HCT116 (cell line): Measurements from ENCODE around the gene DAPK1. TPM values are rescaled to one million over a fixed set of nuclear protein-coding genes. Genes with fewer than 3 reads are reported as not detected.

Source experiments
- ATAC-seq: fragments of 200-7000 bp; cut with Tn5 transposase; 2 replicates; pipeline ENCODE4 v1.9.1; 2020; ENCODE audit warnings: mild to moderate bottlenecking, moderate library complexity
- BruUV-seq: library from RNA; stranded (reverse); fragments of 400-500 nt; replicated peaks from 2 replicates; lab custom pipeline; 2021; lab: Mats Ljungman, UMichigan
- CTCF ChIA-PET: fragments of 300-600 bp; sonication (Branson Sonifier 250); formaldehyde crosslinking; loops from one replicate; lab custom pipeline; 2021; ENCODE audit warnings: antibody characterized with exemption; lab: Charles Lee
- POLR2A ChIA-PET: fragments of 300-600, 350-600 bp; sonication (Branson Sonifier 250); formaldehyde crosslinking; loops from one replicate; lab custom pipeline; 2021; ENCODE audit warnings: antibody characterized with exemption; lab: Charles Lee
- RAD21 ChIA-PET, 2 experiments: fragments of 300-600 bp; sonication (Branson Sonifier 250); formaldehyde crosslinking; loops; one replicate each; lab custom pipeline; 2023; ENCODE audit warnings: low total read pairs in 2 of 2; ENCODE audit not compliant: uncharacterized antibody in 2 of 2, unreplicated experiment in 2 of 2, low non-redundant PET in 1 of 2; lab: Charles Lee
- DNase-seq: peaks from one replicate; pipeline ENCODE4 v3.0.0-alpha.2; 2010; ENCODE audit warnings: low read depth, low spot score
- H2AFZ ChIP-seq: fragments of 200-600 bp; shearing (Covaris generic), sonication (generic); 2 replicates; pipeline ENCODE4 v1.6.1; 2017; ENCODE audit warnings: low read depth, mixed run types, mixed read lengths, antibody characterized with exemption, low read length; ENCODE audit not compliant: poor library complexity, severe bottlenecking
- H3K27ac ChIP-seq: 2 replicates; pipeline ENCODE4 v1.5.1; 2012; ENCODE audit warnings: low read depth, low read length
- H3K27me3 ChIP-seq: fragments of 200-600 bp; sonication (generic); 2 replicates; pipeline ENCODE4 v1.6.1; 2016; ENCODE audit warnings: mixed run types, low read length, mixed read lengths; ENCODE audit not compliant: insufficient read depth
- H3K36me3 ChIP-seq, 2 experiments: fragments of 200-500 bp in 1 of 2; fragments of 200-600 bp in 1 of 2; sonication (Bioruptor generic) in 1 of 2; sonication (generic) in 1 of 2; 2 replicates each; pipeline versions ENCODE4 v1.5.1 to v1.6.1; 2014 to 2016; ENCODE audit warnings: low read length in 2 of 2, inconsistent platforms in 1 of 2, mixed read lengths in 1 of 2, mixed run types in 1 of 2; ENCODE audit not compliant: insufficient read depth in 2 of 2, control insufficient read depth in 1 of 2
- H3K4me1 ChIP-seq, 2 experiments: fragments of 200-600 bp in 1 of 2; sonication (generic) in 1 of 2; 2 replicates each; pipeline versions ENCODE4 v1.5.1 to v1.6.1; 2012 to 2017; ENCODE audit warnings: low read length in 2 of 2, inconsistent platforms in 1 of 2, mild to moderate bottlenecking in 1 of 2, mixed read lengths in 1 of 2, mixed run types in 1 of 2, moderate library complexity in 1 of 2; ENCODE audit not compliant: insufficient read depth in 2 of 2, control insufficient read depth in 1 of 2
- H3K4me2 ChIP-seq: fragments of 200-600 bp; sonication (generic); 2 replicates; pipeline ENCODE4 v1.6.1; 2017; ENCODE audit warnings: mixed run types, low read length, mixed read lengths
- H3K4me3 ChIP-seq, 2 experiments: fragments of 200-600 bp in 1 of 2; sonication (generic) in 1 of 2; replicated peaks in 1 of 2; 2 replicates each; pipeline ENCODE4 v1.5.1; 2011 to 2016; ENCODE audit warnings: low read length in 2 of 2, control low read depth in 1 of 2, low read depth in 1 of 2, mild to moderate bottlenecking in 1 of 2, mixed read lengths in 1 of 2, mixed run types in 1 of 2
- H3K79me2 ChIP-seq: fragments of 200-600 bp; sonication (generic); 2 replicates; pipeline ENCODE4 v1.6.1; 2017; ENCODE audit warnings: mild to moderate bottlenecking, mixed run types, low read length, moderate library complexity, mixed read lengths; ENCODE audit not compliant: insufficient read depth
- H3K9ac ChIP-seq: fragments of 200-600 bp; sonication (generic); 2 replicates; pipeline ENCODE4 v1.6.1; 2016; ENCODE audit warnings: low read length, mixed read lengths
- H3K9me2 ChIP-seq: fragments of 200-600 bp; sonication (generic), shearing (Covaris generic); 2 replicates; pipeline ENCODE4 v1.6.1; 2017; ENCODE audit warnings: mixed run types, mild to moderate bottlenecking, moderate library complexity; ENCODE audit not compliant: insufficient read depth
- H3K9me3 ChIP-seq, 2 experiments: fragments of 200-500 bp in 1 of 2; fragments of 200-600 bp in 1 of 2; sonication (Bioruptor generic) in 1 of 2; sonication (generic) in 1 of 2; 2 replicates each; pipeline ENCODE4 v1.6.1; 2014 to 2017; ENCODE audit warnings: low read length in 2 of 2, mixed read lengths in 2 of 2, inconsistent platforms in 1 of 2, low read depth in 1 of 2, mild to moderate bottlenecking in 1 of 2, mixed run types in 1 of 2, moderate library complexity in 1 of 2; ENCODE audit not compliant: control insufficient read depth in 1 of 2, insufficient read depth in 1 of 2
- H4K20me1 ChIP-seq: fragments of 200-600 bp; sonication (generic), shearing (Covaris generic); 2 replicates; pipeline ENCODE4 v1.6.1; 2017; ENCODE audit warnings: mixed run types, mild to moderate bottlenecking, moderate library complexity; ENCODE audit not compliant: insufficient read depth
- CBX3 ChIP-seq: IDR thresholded peaks from 2 replicates; pipeline ENCODE4 v1.6.1; 2012; ENCODE audit warnings: low read depth
- ELF1 ChIP-seq: IDR thresholded peaks from 2 replicates; pipeline ENCODE4 v1.6.1; 2012; ENCODE audit warnings: low read depth, borderline replicate concordance
- EZH2 ChIP-seq: fragments of 200-600 bp; sonication (generic); IDR thresholded peaks from 2 replicates; pipeline ENCODE4 v1.6.1; 2017; ENCODE audit warnings: antibody characterized with exemption, mixed run types
- FOSL1 ChIP-seq: IDR thresholded peaks from 2 replicates; pipeline ENCODE4 v1.6.1; 2012; ENCODE audit warnings: low read depth
- RAD21 ChIP-seq: IDR thresholded peaks from 2 replicates; pipeline ENCODE4 v1.6.1; 2012; ENCODE audit warnings: low read depth, mild to moderate bottlenecking
- REST ChIP-seq: IDR thresholded peaks from 2 replicates; pipeline ENCODE4 v1.6.1; 2012; ENCODE audit warnings: low read depth
- SIN3A ChIP-seq: IDR thresholded peaks from 2 replicates; pipeline ENCODE4 v1.6.1; 2012; ENCODE audit warnings: low read depth
- SP1 ChIP-seq: IDR thresholded peaks from 2 replicates; pipeline ENCODE4 v1.6.1; 2012; ENCODE audit warnings: low read depth
- SRF ChIP-seq: IDR thresholded peaks from 2 replicates; pipeline ENCODE4 v1.6.1; 2012; ENCODE audit warnings: low read depth
- ZFX ChIP-seq: fragments of 450-650 bp; IDR thresholded peaks from 2 replicates; pipeline ENCODE4 v1.6.1; 2017
- intact Hi-C: fragments of 100-400 bp; cut with micrococcal nuclease; formaldehyde crosslinking; loops from 2 replicates; pipeline ENCODE4 v1.10.0; 2022
- total RNA-seq: library from RNA; stranded (reverse); gene quantifications from one replicate; pipeline ENCODE4 v1.2.1, GENCODE V29; 2021; ENCODE audit not compliant: unreplicated experiment

The DAPK1 gene
- total RNA-seq, 1 experiment from 2014 or later: 5.6 TPM

GRCh38 chr9:87685441-87685840 lies 187.8 kb downstream of the DAPK1 start:
- ChIA-PET POLR2A (no interaction called here), RAD21 (interaction anchor here in 1 of 2 experiments (1.3 kb wide), 1 partner anchor 41 kb away, joined by 3 read pairs; the partner anchor contains the start of gene CTSL), CTCF (interaction anchor here (0.7 to 3.4 kb wide), 4 partner anchors 29 to 1316 kb away, joined by 3 to 33 read pairs (median 4); no protein-coding TSS in a partner anchor)
- ATAC-seq: no peak
- H3K27ac ChIP-seq: no peak overlapping the region
- no peaks in the 10 kb centered on the region for H3K27me3 ChIP-seq
- H3K36me3 ChIP-seq: no peaks in the 10 kb centered on the region
- no peak overlapping the region for H3K4me2 ChIP-seq
- no TSS peak for BruUV-seq
- H3K4me3 ChIP-seq: no peak overlapping the region
- TF ChIP-seq SRF: no peak
- TF ChIP-seq RAD21: no peak
- TF ChIP-seq ZFX: no peak
- no peak for TF ChIP-seq SIN3A
- no peak for TF ChIP-seq EZH2
- TF ChIP-seq ELF1: no peak
- TF ChIP-seq REST: no peak
- no peak for TF ChIP-seq SP1
- TF ChIP-seq CBX3: no peak
- TF ChIP-seq FOSL1: no peak
- H3K9me2 ChIP-seq: no peaks in the 10 kb centered on the region
- peaks cover 0 to 4% of the 10 kb centered on the region in 2 experiments; a peak in 1 of 4 replicates for H3K4me1 ChIP-seq
- DNase-seq: no peak
- H3K9ac ChIP-seq: no peak overlapping the region
- intact Hi-C loops: loop anchor here (10.0 kb wide), 1 partner anchor 1319 kb away; no protein-coding TSS in a partner anchor
- no peak overlapping the region for H2AFZ ChIP-seq
- H3K79me2 ChIP-seq: no peaks in the 10 kb centered on the region
- H4K20me1 ChIP-seq: no peaks in the 10 kb centered on the region
- H3K9me3 ChIP-seq: no peaks in the 10 kb centered on the region
